Ectodermal cell (in vitro differentiated cells): ENCODE results near the gene MYD88. TPM values are rescaled to one million over a fixed set of nuclear protein-coding genes. Genes with fewer than 3 reads are reported as not detected.

Source experiments
- H3K27ac ChIP-seq: 2 replicates; pipeline ENCODE4 v1.7.0; 2013; ENCODE audit warnings: mild to moderate bottlenecking, low read depth, low read length; ENCODE audit not compliant: insufficient read depth, poor library complexity, severe bottlenecking
- H3K27me3 ChIP-seq: 2 replicates; pipeline ENCODE4 v1.7.0; 2013; ENCODE audit warnings: mild to moderate bottlenecking, low read length; ENCODE audit not compliant: insufficient read depth, control insufficient read depth, poor library complexity, severe bottlenecking
- H3K36me3 ChIP-seq: one replicate; pipeline ENCODE4 v1.7.0; 2013; ENCODE audit warnings: low read length; ENCODE audit not compliant: control insufficient read depth, insufficient read depth
- H3K4me1 ChIP-seq: one replicate; pipeline ENCODE4 v1.7.0; 2013; ENCODE audit warnings: low read length; ENCODE audit not compliant: control insufficient read depth, insufficient read depth
- H3K4me3 ChIP-seq: 2 replicates; pipeline ENCODE4 v1.7.0; 2013; ENCODE audit warnings: low read depth, low read length, control low read depth; ENCODE audit not compliant: insufficient read depth
- H3K9me3 ChIP-seq: 2 replicates; pipeline ENCODE4 v1.7.0; 2013; ENCODE audit warnings: mild to moderate bottlenecking, low read length, moderate library complexity; ENCODE audit not compliant: control insufficient read depth
- WGBS, 2 experiments: methylation state at CpG; one replicate each; pipeline ENCODE4 v1.1.7; 2013; ENCODE audit warnings: missing lambda C conversion rate in 2 of 2; 5-methylcytosine and 5-hydroxymethylcytosine counted together
- polyA plus RNA-seq, 4 experiments: library from polyadenylated mRNA; stranded (reverse); fragments of 50-300 nt; gene quantifications; one replicate each; pipeline ENCODE4 v1.2.3, GENCODE V29; 2013

The MYD88 gene
- polyA plus RNA-seq (2013, experiment 1 of 4) = 20.6 TPM
- polyA plus RNA-seq (2013, experiment 2 of 4) = 24.4 TPM
- polyA plus RNA-seq (2013, experiment 3 of 4) = 22.3 TPM
- 23.6 TPM for polyA plus RNA-seq (2013, experiment 4 of 4)

DNA sequence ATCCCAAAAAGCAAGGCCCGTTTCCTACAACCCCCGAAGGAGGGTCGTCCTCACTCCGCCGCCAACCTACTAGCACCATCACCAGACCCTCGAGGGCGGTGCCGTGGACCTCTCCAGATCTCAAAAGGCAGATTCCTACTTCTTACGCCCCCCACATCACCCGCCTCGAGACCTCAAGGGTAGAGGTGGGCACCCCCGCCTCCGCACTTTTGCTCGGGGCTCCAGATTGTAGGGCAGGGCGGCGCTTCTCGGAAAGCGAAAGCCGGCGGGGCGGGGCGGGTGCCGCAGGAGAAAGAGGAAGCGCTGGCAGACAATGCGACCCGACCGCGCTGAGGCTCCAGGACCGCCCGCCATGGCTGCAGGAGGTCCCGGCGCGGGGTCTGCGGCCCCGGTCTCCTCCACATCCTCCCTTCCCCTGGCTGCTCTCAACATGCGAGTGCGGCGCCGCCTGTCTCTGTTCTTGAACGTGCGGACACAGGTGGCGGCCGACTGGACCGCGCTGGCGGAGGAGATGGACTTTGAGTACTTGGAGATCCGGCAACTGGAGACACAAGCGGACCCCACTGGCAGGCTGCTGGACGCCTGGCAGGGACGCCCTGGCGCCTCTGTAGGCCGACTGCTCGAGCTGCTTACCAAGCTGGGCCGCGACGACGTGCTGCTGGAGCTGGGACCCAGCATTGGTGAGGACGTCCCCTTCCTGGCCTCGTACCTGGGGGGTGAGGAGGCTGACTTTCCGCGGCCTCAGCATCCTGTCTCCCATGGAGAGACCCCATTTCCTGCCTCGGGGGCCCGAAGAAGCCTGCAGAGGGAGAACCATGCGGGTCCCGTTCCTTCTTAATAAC, at the start of gene MYD88:
Gene MYD88 (plus strand): TSS at position 313 of the 842 bp plus-strand sequence. CDS start 40 bp downstream, at position 353.
- H3K9me3 ChIP-seq = no peaks in the 10 kb centered on the region
- peaks cover 11% of the 10 kb centered on the region for H3K4me1 ChIP-seq
- H3K27me3 ChIP-seq = peaks cover 12% of the 10 kb centered on the region
- 2% methylated on average over 65 of the region's 65 CpGs for WGBS, 2 experiments
- H3K4me3 ChIP-seq = peak within 1 kb of the TSS; percentile 78
- H3K27ac ChIP-seq = peak within 1 kb of the TSS; percentile 75
- no peaks in the 10 kb centered on the region for H3K36me3 ChIP-seq

DNA sequence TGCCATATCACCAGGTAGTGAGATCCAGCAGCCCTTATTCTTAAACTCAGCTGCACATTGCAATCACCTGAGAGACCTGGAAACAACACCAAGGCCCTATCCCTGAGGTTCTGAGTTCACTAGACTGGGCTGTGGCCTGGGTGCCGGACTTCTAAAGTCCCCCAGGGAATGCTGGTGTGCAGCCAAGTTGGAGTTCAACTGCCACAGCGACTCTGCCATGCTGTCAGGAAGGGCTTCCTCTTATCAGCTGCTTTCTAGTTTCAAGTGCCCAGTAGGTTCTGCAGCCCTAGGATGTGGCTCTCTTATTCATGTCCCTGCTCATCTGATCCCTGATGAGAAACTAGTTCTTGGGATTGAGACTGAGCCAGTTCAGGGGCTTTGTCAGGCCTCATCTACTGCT, 49.3 kb upstream of the MYD88 start:
- H3K4me1 ChIP-seq = no peaks in the 10 kb centered on the region
- no peaks in the 10 kb centered on the region for H3K36me3 ChIP-seq
- H3K4me3 ChIP-seq = no peak overlapping the region
- H3K27me3 ChIP-seq = no peaks in the 10 kb centered on the region
- 91 to 95% methylated on average over 2 of the region's 2 CpGs for WGBS, 2 experiments
- H3K9me3 ChIP-seq = peaks cover 2% of the 10 kb centered on the region
- H3K27ac ChIP-seq = no peak overlapping the region

DNA sequence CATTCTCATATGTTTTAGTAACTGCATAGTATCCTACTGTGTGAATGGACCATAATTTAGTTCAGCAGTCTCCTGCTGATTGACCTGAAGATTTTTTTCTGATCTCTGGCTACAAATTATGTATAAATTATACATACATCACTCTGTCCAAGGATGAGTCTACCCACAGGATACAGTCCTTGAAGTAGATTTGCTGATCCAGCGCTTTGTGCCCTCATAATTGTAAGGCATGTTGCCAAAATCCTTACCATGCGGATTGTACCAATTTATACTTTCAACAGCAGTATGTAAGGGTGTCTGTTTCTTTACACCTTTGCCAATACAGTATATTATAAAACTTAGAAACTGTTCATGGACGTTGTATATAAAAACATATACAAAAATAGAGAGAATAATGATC, 48.0 kb upstream of the MYD88 start:
- Histone ChIP-seq H3K4me3 (no peak overlapping the region), H3K27ac (no peak overlapping the region), H3K9me3 (no peaks in the 10 kb centered on the region), H3K4me1 (peaks cover 4% of the 10 kb centered on the region), H3K36me3 (no peaks in the 10 kb centered on the region), H3K27me3 (no peaks in the 10 kb centered on the region)
- 85 to 91% methylated on average over 1 of the region's 3 CpGs for WGBS, 2 experiments

DNA sequence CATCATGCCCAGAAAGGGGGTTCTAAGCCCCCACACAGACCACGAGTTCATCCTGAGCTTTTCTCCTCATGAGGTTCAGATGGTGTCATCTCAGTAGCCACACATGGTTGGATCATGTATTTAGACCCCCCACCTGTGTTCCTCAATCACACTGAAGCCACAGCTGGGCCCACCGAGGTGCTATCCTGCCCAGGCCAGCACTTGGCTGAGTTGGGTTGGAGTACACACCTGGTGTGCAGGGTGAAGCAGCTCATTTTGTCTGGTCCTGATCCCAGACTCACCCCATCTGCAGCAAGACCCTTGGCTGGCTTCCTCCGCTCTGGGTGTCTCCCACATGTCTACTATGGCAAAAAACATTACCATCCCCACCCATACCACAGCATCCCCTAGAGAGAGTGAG, 43.5 kb upstream of the MYD88 start:
- Histone ChIP-seq H3K4me1 (peaks cover 28% of the 10 kb centered on the region), H3K36me3 (no peaks in the 10 kb centered on the region), H3K27me3 (no peaks in the 10 kb centered on the region), H3K4me3 (no peak overlapping the region), H3K27ac (no peak overlapping the region), H3K9me3 (no peaks in the 10 kb centered on the region)
- 93 to 94% methylated on average over 3 of the region's 3 CpGs for WGBS, 2 experiments

DNA sequence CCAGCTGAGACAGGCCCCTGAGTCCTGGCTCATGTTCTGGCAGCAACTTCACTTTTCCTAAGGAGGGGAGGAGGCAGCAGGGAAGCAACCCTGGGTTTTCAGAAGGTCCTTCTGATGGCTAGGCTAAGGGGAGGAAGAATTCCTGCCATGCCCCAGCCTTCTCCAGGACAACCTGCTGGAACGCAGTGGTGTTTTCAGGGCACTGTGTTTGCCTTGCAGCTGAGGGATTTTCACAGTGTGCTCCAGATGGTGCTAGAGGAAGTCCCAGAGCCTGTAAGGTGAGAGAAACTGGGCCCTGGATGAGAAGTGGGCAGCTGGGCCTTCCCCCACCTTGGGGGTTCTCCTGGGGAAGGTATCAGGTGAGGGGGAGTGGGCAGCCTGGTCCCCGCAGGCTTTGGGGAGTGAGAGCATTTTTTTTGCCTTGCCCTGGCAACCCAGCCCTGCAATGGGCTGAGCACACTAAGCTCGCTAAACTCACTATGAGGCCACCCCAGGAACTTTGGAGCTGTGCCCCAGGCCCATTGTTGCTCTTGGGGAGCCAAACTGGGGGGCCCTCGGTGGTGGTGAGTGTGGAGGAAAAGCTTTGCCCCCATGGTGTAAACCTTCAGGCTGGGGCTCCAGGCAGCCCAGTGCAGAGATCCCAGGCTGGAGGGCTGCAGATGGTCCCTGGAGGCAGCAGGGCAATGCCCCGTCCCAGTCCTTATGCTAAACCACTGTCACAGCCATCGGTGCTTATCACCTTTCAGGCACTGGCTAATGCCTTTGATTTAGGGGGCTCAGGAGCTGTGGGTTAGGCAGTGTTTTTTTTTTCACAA, 42.6 kb upstream of the MYD88 start:
- WGBS, 2 experiments = 88% methylated on average over 6 of the region's 6 CpGs
- Histone ChIP-seq H3K4me3 (no peak overlapping the region), H3K4me1 (peaks cover 34% of the 10 kb centered on the region), H3K36me3 (no peaks in the 10 kb centered on the region), H3K27ac (no peak overlapping the region), H3K27me3 (no peaks in the 10 kb centered on the region), H3K9me3 (no peaks in the 10 kb centered on the region)

DNA sequence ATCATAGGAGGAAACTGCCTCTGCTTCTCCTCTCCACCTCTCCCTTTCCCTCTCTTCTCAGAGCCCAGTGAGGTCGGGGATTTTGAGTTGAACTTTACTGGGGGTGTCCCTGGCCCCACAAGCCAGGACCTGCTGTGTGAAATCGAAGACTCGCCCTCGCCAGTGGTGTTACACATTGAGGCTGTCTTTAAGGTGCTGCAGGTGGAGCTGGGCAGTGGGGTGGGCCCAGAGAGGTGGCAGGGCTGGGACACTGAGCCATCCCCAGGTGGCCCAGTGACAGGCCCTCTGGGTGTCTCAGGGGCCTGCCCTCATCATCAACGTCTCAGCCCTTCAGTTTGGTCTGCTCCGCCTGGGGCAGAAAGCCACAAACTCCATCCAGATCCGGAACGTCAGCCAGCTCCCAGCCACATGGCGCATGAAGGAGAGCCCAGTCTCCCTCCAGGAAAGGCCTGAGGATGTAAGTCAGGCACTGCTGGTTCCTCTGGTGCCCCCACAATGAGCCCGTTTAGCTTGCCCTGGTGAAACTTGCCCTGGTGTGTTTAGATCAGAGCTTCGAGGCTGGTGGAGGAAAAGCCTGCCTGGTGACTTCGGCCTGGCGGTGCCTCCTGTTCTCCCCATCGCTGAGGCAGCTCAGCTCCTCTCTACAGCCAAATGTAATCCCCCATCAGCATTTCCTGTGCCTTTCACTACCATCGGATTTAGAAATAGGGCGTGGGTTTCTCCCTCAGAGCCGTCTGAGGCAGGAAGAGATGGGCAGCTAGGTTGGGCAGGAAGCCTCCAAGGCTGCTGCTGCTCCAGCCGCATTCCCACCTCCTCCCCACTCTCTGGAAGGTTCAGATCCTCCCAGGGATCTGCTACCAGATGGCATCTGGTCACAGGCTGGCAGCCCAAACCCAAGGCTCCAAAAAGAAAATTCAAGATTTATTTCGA, 40.8 kb upstream of the MYD88 start:
- Histone ChIP-seq H3K4me1 (peaks cover 45% of the 10 kb centered on the region), H3K4me3 (no peak overlapping the region), H3K27ac (no peak overlapping the region), H3K27me3 (no peaks in the 10 kb centered on the region), H3K9me3 (no peaks in the 10 kb centered on the region), H3K36me3 (no peaks in the 10 kb centered on the region)
- 89 to 91% methylated on average over 19 of the region's 19 CpGs for WGBS, 2 experiments

DNA sequence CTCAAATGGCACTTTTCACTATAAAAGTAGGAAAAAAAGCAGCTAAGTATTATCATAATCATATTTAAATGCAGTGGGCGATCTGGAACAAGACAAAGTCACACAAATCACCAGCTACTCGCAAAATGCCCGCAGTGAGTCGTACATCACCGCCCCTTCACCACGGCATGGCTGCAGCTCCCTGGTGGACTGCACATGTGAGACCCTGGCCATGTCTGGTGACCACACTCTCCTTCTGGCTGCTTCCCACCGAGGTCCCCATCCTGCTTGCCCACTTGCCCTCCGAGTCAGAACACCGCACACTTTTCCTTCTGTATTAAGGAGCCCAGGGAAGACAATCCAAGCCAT, 40.1 kb upstream of the MYD88 start:
- Histone ChIP-seq H3K27me3 (no peaks in the 10 kb centered on the region), H3K36me3 (no peaks in the 10 kb centered on the region), H3K9me3 (no peaks in the 10 kb centered on the region), H3K27ac (no peak overlapping the region), H3K4me3 (no peak overlapping the region), H3K4me1 (peaks cover 50% of the 10 kb centered on the region)
- WGBS, 2 experiments = 94 to 95% methylated on average over 9 of the region's 9 CpGs

DNA sequence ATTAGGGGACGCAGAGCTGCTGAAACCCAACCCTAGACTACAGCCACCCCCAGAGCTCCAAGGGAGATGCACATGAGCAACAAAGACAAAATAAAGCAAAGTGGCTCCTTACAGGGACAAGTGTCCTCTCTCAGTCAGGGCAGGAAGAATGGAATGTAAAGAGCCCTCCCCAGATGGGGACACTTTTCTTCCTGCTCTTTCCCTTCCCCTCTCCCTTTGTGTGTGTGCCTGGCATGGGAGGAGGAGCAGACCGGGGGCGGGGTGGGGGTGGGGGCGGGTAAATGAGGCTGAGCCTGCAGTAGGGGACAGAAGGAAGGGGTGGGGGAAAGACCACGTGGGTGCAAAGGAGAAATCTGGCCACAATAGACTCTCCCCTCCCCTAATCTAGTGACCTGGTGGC, 38.9 kb upstream of the MYD88 start:
- H3K27ac ChIP-seq = peak overlapping the region; percentile 4
- peaks cover 50% of the 10 kb centered on the region for H3K4me1 ChIP-seq
- H3K4me3 ChIP-seq = no peak overlapping the region
- WGBS, 2 experiments = 10 to 27% methylated on average over 3 to 5 of the region's 5 CpGs
- no peaks in the 10 kb centered on the region for H3K36me3 ChIP-seq
- H3K9me3 ChIP-seq = no peaks in the 10 kb centered on the region
- H3K27me3 ChIP-seq = no peaks in the 10 kb centered on the region

DNA sequence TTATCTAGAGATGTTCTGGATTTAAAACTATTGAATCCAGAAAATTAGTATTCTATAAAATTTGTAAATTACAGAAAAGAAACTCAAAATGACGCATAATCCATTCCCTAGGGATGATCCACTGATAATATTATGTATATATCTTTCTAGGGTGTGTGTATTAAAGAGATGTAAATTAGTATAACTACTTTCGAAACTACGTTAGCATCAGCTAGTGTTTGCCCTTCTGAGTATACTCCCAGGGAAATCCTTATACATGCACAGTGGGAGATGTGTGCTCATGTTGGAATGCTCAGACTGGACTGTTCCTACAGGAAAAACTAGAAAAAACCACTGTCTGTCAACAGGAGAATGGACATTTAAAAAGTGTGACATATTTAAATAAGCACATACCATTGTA, 38.0 kb upstream of the MYD88 start:
- H3K27ac ChIP-seq = no peak overlapping the region
- no peaks in the 10 kb centered on the region for H3K27me3 ChIP-seq
- no peaks in the 10 kb centered on the region for H3K36me3 ChIP-seq
- H3K4me1 ChIP-seq = peaks cover 45% of the 10 kb centered on the region
- no peaks in the 10 kb centered on the region for H3K9me3 ChIP-seq
- WGBS, 2 experiments = 93 to 100% methylated on average over 2 of the region's 3 CpGs
- no peak overlapping the region for H3K4me3 ChIP-seq
